ENCODE data around the gene CPED1.

The CPED1 gene

GRCh38 chr7:121151774-121152221, 163.3 kb downstream of the CPED1 start:
- no peak for DNase-seq (ENCODE audit: low read depth)

- DNase-seq (ENCODE audit: low read depth), result no peak
Observed at GRCh38 chr7:121153411-121153810, 164.9 kb downstream of the CPED1 start.

GRCh38 chr7:121153995-121154394, 165.5 kb downstream of the CPED1 start:
- no peak for DNase-seq (ENCODE audit: low read depth)

GRCh38 chr7:121156825-121157224, 168.3 kb downstream of the CPED1 start:
- no peak for DNase-seq (ENCODE audit: low read depth)

- DNase-seq (ENCODE audit: low read depth), result no peak
Observed at GRCh38 chr7:121157341-121157751, 168.8 kb downstream of the CPED1 start.

GRCh38 chr7:121157885-121158590, 169.5 kb downstream of the CPED1 start:
- DNase-seq (ENCODE audit: low read depth), result no peak

GRCh38 chr7:121158665-121159064, 170.2 kb downstream of the CPED1 start:
- DNase-seq (ENCODE audit: low read depth), result no peak

- DNase-seq (ENCODE audit: low read depth), result no peak
Observed at GRCh38 chr7:121159553-121159952, 171.0 kb downstream of the CPED1 start.

GRCh38 chr7:121160150-121161008, 171.9 kb downstream of the CPED1 start:
- no peak for DNase-seq (ENCODE audit: low read depth)

- DNase-seq (ENCODE audit: low read depth), result no peak
Observed at GRCh38 chr7:121163699-121164098, 175.2 kb downstream of the CPED1 start.

- no peak for DNase-seq (ENCODE audit: low read depth)
Observed at GRCh38 chr7:121164247-121164646, 175.7 kb downstream of the CPED1 start.

- DNase-seq (ENCODE audit: low read depth), result no peak
Observed at GRCh38 chr7:121166916-121167315, 178.4 kb downstream of the CPED1 start.

- no peak for DNase-seq (ENCODE audit: low read depth)
Observed at GRCh38 chr7:121167971-121168370, 179.5 kb downstream of the CPED1 start.

- no peak for DNase-seq (ENCODE audit: low read depth)
Observed at GRCh38 chr7:121169469-121169868, 181.0 kb downstream of the CPED1 start.

- no peak for DNase-seq (ENCODE audit: low read depth)
Observed at GRCh38 chr7:121172484-121172883, 184.0 kb downstream of the CPED1 start.

GRCh38 chr7:121175826-121176225, 187.3 kb downstream of the CPED1 start:
- no peak for DNase-seq (ENCODE audit: low read depth)

- DNase-seq (ENCODE audit: low read depth), result no peak
Observed at GRCh38 chr7:121178452-121178851, 189.9 kb downstream of the CPED1 start.

- no peak for DNase-seq (ENCODE audit: low read depth)
Observed at GRCh38 chr7:121178869-121179497, 190.5 kb downstream of the CPED1 start.

- no peak for DNase-seq (ENCODE audit: low read depth)
Observed at GRCh38 chr7:121180436-121181063, 192.0 kb downstream of the CPED1 start.

GRCh38 chr7:121181357-121181756, 192.8 kb downstream of the CPED1 start:
- DNase-seq (ENCODE audit: low read depth), result no peak

- no peak for DNase-seq (ENCODE audit: low read depth)
Observed at GRCh38 chr7:121182281-121182680, 193.8 kb downstream of the CPED1 start.

- no peak for DNase-seq (ENCODE audit: low read depth)
Observed at GRCh38 chr7:121182902-121183301, 194.4 kb downstream of the CPED1 start.
